PFSK-1 (cell line): ENCODE results near the gene ITGB8.

ENCODE experiments used
- POLR2AphosphoS5 ChIP-seq: IDR thresholded peaks from 2 replicates; pipeline ENCODE4 v1.6.1; 2012; ENCODE audit warnings: low read depth, mild to moderate bottlenecking, control low read depth, low read length, moderate library complexity
- SIN3A ChIP-seq: IDR thresholded peaks from 2 replicates; pipeline ENCODE4 v1.6.1; 2012; ENCODE audit warnings: mild to moderate bottlenecking, low read length, moderate library complexity, borderline replicate concordance; ENCODE audit not compliant: insufficient read depth

DNA sequence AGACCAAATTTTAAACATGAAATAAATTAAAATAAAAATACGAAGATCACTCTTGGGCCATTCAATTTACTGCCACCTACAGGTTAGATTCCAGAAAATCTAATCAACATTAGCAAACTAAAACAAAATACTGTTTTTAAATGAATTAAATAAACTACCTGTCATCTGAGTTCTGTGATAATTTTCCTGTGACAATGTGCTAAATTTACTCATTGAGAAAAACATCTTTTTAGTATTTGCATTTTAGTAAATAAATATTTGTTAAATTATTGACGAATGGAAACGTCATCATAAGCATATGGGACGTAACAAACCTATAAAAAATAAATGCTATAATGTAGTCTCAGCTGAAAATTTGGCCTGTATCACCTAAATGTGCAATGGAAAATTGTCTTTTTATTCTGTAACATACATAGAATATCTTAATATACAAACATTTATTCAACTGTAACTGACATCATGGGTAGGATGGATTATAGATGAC is 72.1 kb downstream of the ITGB8 start:
- no peak for TF ChIP-seq SIN3A
- TF ChIP-seq POLR2AphosphoS5 = no peak
